HG03378 (cell line): ENCODE results near the gene FLAD1.

ENCODE experiments used
- ATAC-seq: cut with Tn5 transposase; IDR thresholded peaks from one replicate; pipeline ENCODE4 v1.9.1; 2021; ENCODE audit warnings: mild to moderate bottlenecking, moderate library complexity; ENCODE audit not compliant: unreplicated experiment

Gene FLAD1

GRCh38 chr1:155034318-155035208 is 51.4 kb downstream of the FLAD1 start:
- ATAC-seq: no peak

GRCh38 chr1:155035936-155036335 is 52.8 kb downstream of the FLAD1 start:
- no peak for ATAC-seq

- no peak for ATAC-seq
Measured at GRCh38 chr1:155037043-155037442, 53.9 kb downstream of the FLAD1 start.

- ATAC-seq: no peak
Measured at GRCh38 chr1:155037851-155038441, 54.8 kb downstream of the FLAD1 start.

GRCh38 chr1:155038602-155039307 is 55.6 kb downstream of the FLAD1 start:
- no peak for ATAC-seq

GRCh38 chr1:155039308-155039669 is 56.1 kb downstream of the FLAD1 start:
- ATAC-seq: no peak

DNA sequence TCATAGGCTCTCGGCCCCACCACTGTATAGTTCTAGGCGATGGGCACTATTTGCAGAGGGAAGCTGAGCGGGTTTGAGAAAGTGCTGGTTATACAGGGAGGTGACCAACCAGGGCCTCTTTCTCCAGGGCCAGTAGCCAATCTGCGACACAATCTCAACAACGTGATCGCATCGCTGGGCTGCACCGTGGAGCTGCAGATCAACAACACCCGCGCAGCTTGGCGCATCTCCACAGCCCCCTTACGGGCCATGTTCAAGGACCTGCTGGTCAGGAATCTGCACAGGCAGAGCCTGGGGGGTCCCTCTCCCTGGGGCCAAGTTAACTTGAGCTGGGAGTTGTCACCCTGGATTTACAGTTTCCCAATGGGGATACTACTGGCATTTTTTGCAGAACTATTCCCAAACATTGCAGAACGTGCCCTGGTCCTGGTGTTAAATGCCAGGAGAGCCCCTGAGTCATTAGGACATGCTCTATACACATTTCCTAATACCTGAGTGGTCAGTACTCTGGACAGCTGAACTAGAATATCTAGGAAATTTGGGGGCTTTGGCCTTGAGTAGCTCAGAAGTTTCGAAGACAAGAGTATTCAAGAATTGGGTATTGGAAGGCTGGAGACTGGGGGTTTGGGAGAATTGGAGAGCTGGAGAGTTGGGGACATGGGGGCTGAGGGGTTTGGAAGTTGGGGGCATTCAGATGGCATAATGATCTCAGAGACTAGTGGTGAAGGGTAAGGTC is 57.4 kb downstream of the FLAD1 start:
- ATAC-seq: no peak
